GM20000 (cell line): ENCODE data around the gene EP400.

Experiments used
- DNase-seq: peaks from one replicate; pipeline ENCODE4 v3.0.0; 2012; ENCODE audit warnings: low spot score
- CTCF ChIP-seq: IDR thresholded peaks from 2 replicates; pipeline ENCODE4 v1.5.1; 2012; ENCODE audit warnings: mild to moderate bottlenecking, control low read depth; ENCODE audit errors: extremely low read depth, missing control alignments

Gene EP400

GRCh38 chr12:131904346-131904745 lies 45.4 kb upstream of the EP400 start:
- no peak for DNase-seq
- no peak for TF ChIP-seq CTCF

- TF ChIP-seq CTCF = no peak
- DNase-seq = no peak
These were observed 44.6 kb upstream of the EP400 start for GRCh38 chr12:131905081-131905629.

GRCh38 chr12:131905630-131906091 lies 44.1 kb upstream of the EP400 start:
- TF ChIP-seq CTCF = no peak
- DNase-seq = no peak

GRCh38 chr12:131907379-131908091 lies 42.2 kb upstream of the EP400 start:
- no peak for DNase-seq
- no peak for TF ChIP-seq CTCF

- no peak for TF ChIP-seq CTCF
- no peak for DNase-seq
These were observed 41.4 kb upstream of the EP400 start for GRCh38 chr12:131908092-131909080.

- no peak for DNase-seq
- TF ChIP-seq CTCF = no peak
These were observed 40.5 kb upstream of the EP400 start for GRCh38 chr12:131909081-131909751.
